NCI-H2196 (cell line): ENCODE data around the gene FDXR.

ENCODE experiments used
- DNase-seq: peaks from one replicate; lab custom pipeline; 2025; ENCODE audit not compliant: unreplicated experiment; lab: John Stamatoyannopoulos, UW

FDXR gene

GRCh38 chr17:74815550-74816370 lies 57.0 kb downstream of the FDXR start:
- DNase-seq: no peak

GRCh38 chr17:74815067-74815466 lies 57.7 kb downstream of the FDXR start:
- DNase-seq: no peak

GRCh38 chr17:74814453-74814852 lies 58.3 kb downstream of the FDXR start:
- DNase-seq: no peak
